AG04450 (cell line): ENCODE results near the gene MICAL3. TPM values are rescaled to one million over a fixed set of nuclear protein-coding genes. Genes with fewer than 3 reads are reported as not detected.

Source experiments
- CTCF ChIA-PET: fragments of 300-600, 350-600 bp; formaldehyde crosslinking; extraction: SDS; loops from one replicate; lab custom pipeline; 2022; ENCODE audit warnings: antibody characterized with exemption, inconsistent platforms; lab: Charles Lee
- POLR2A ChIA-PET: fragments of 350-600 bp; formaldehyde crosslinking; extraction: SDS; loops from one replicate; lab custom pipeline; 2021; ENCODE audit warnings: antibody characterized with exemption, inconsistent platforms; lab: Yijun Ruan, JAX
- DNase-seq: peaks from one replicate; pipeline ENCODE4 v3.0.0-alpha.2; 2011; ENCODE audit warnings: low read depth, low spot score
- H3K27ac ChIP-seq: one replicate; pipeline ENCODE4 v1.5.1; 2012; ENCODE audit warnings: low read depth, low read length, control low read depth
- H3K27me3 ChIP-seq: one replicate; pipeline ENCODE4 v1.6.0; 2012; ENCODE audit warnings: low read length; ENCODE audit not compliant: control insufficient read depth, insufficient read depth
- H3K4me3 ChIP-seq: 2 replicates; pipeline ENCODE4 v1.5.1; 2011; ENCODE audit warnings: mild to moderate bottlenecking, low read depth, low read length, control low read depth
- H3K9me3 ChIP-seq: 2 replicates; pipeline ENCODE4 v1.5.1; 2012; ENCODE audit warnings: low read length; ENCODE audit not compliant: control insufficient read depth, insufficient read depth
- polyA plus RNA-seq: library from polyadenylated mRNA; depleted of rRNA; stranded (reverse); fragments of >200 nt; gene quantifications from 2 replicates; pipeline ENCODE4 v1.2.3, GENCODE V29; 2011
- TF ChIP-seq, protein P1 (sequence below): IDR thresholded peaks from 2 replicates; pipeline ENCODE4 v1.5.1; 2011; ENCODE audit warnings: low read depth, low read length, control low read depth, inconsistent platforms

MICAL3 gene
- polyA plus RNA-seq, 1 experiment = 17.8 TPM

DNA sequence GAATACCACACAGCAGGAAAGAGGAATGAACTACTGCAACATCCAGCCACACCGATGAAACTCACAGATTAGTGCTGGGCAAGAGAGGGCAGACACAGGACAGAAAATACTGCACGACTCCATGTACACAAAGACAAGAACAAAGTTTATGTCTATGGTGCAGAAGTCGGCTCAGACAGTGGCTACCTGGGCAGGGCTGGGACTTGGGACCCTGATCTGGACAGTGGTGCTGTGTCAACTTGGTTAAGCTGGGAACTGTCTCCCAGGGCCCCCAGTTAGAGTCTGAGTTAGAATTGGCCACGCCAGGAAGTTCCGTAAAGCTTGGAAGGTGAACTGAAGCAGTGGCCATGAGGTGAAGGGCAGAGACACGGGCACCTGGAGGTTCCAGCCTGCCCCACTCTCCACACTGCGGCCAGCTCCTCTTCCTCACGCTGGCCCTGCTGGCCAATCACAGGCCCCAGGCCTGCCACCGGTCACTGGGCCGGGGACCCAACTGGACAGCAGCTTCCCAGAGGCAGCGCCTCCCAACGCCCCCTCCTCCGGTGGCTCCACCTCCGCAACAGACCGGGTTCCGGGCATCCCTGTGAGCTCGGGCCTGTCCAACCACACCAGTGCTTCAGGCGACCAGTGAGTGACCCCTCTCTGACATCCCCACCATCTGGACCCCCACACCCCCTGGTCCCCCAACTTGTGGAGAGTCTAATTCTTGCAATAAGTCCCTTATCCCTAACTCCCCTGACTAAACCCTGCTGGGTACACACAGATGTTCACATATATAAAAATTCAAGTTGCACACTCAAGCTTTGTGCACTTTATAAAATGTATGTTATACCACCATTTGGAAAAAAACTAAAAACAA, 93.7 kb downstream of the MICAL3 start:
- ChIA-PET CTCF (no interaction called here), POLR2A (interaction anchor here (0.6 kb wide), 1 partner anchor 1858 kb away, joined by 3 read pairs; no protein-coding TSS in a partner anchor)
- H3K27me3 ChIP-seq = no peaks in the 10 kb centered on the region
- no peak for DNase-seq
- H3K27ac ChIP-seq = no peak overlapping the region
- H3K4me3 ChIP-seq = no peak overlapping the region
- TF ChIP-seq, protein P1, sequence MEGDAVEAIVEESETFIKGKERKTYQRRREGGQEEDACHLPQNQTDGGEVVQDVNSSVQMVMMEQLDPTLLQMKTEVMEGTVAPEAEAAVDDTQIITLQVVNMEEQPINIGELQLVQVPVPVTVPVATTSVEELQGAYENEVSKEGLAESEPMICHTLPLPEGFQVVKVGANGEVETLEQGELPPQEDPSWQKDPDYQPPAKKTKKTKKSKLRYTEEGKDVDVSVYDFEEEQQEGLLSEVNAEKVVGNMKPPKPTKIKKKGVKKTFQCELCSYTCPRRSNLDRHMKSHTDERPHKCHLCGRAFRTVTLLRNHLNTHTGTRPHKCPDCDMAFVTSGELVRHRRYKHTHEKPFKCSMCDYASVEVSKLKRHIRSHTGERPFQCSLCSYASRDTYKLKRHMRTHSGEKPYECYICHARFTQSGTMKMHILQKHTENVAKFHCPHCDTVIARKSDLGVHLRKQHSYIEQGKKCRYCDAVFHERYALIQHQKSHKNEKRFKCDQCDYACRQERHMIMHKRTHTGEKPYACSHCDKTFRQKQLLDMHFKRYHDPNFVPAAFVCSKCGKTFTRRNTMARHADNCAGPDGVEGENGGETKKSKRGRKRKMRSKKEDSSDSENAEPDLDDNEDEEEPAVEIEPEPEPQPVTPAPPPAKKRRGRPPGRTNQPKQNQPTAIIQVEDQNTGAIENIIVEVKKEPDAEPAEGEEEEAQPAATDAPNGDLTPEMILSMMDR = no peak
- H3K9me3 ChIP-seq = no peaks in the 10 kb centered on the region; the same call in 1 of the 2 replicates

DNA sequence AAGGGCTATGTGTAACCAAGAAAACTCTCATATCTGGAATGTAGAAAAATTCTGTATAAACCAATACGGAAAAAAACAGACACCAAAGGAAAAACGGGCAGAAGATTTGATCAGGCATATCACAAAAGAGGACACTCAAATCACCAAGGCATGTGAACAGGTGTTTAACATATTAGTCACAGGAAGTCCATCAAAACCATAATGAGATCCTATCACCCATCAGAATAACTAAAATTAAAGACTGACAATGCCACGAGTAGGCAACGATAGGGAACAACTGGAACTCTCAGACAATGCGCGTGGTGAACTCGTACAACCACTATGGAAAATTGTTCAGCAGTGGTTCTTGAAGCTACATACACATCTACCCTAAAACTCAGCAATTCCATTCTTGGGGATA, 94.5 kb downstream of the MICAL3 start:
- no peak overlapping the region for H3K27ac ChIP-seq
- CTCF ChIA-PET = no interaction called here
- TF ChIP-seq, protein P1 = no peak
- H3K27me3 ChIP-seq = no peaks in the 10 kb centered on the region
- no peaks in the 10 kb centered on the region; the same call in 1 of the 2 replicates for H3K9me3 ChIP-seq
- H3K4me3 ChIP-seq = no peak overlapping the region
- DNase-seq = no peak
- POLR2A ChIA-PET = no interaction called here

DNA sequence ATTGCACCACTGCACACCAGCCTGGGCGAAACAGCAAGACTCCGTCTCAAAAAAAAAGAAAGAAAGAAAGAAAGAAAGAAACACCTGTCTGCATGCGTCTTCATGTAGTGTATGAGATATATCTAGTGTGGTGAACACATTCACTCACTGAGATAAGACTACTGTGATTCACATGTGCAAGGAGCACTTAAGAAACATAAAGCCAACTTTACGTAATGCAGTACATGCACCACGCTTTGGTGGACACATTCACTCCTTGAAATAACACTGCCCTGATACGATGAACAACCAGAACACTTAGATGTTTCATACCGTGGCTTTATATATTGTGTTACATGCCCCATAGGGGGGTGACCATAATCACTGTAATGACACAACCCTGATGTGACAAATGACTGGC, 96.0 kb downstream of the MICAL3 start:
- H3K27me3 ChIP-seq = no peaks in the 10 kb centered on the region
- no peak overlapping the region for H3K27ac ChIP-seq
- H3K4me3 ChIP-seq = no peak overlapping the region
- CTCF ChIA-PET = interaction anchor here (0.7 kb wide), 1 partner anchor 73 kb away, joined by 4 read pairs; no protein-coding TSS in a partner anchor
- no peaks in the 10 kb centered on the region; the same call in 1 of the 2 replicates for H3K9me3 ChIP-seq
- POLR2A ChIA-PET = no interaction called here
- DNase-seq = no peak
- TF ChIP-seq, protein P1 = no peak

DNA sequence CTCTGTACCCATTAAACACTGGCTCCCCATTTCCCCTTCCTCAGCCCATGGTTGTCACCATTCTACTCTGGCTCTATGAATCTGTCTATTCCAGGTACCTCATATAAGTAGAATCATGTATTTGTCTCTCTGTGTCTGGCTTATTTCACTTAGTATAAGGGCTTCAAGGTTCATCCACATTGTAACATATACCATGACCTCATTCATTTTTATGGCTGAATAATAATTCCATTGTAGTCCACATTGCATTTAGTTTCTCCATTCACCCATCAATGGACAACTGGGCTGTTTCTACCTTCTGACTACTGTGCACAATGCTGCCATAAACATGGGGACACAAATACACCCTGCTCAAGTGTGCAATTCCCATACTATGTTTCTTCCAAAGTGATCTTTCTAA, 97.3 kb downstream of the MICAL3 start:
- ChIA-PET CTCF (no interaction called here), POLR2A (no interaction called here)
- no peaks in the 10 kb centered on the region for H3K27me3 ChIP-seq
- no peak overlapping the region for H3K27ac ChIP-seq
- no peak for DNase-seq
- H3K9me3 ChIP-seq = no peaks in the 10 kb centered on the region; the same call in 1 of the 2 replicates
- TF ChIP-seq, protein P1 = no peak
- H3K4me3 ChIP-seq = no peak overlapping the region

DNA sequence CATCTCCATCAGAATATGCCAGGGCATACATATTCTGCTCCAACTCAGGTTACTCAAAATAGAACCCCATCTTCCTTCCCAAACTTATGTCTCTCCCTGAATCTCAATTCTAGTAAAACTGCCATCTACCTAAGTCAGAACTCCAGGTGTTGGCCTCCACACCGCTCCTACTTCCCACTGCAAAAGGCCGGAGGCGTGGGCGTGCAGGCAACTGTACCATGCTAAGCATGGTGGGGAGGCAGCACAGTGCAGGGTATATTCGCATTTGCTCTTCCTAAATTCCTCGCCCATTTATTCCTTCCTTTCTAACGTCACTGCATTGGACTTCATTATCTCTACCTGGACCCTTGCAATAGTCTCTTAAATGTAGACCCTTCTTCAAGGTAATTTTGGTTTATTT, 97.8 kb downstream of the MICAL3 start:
- TF ChIP-seq, protein P1 = no peak
- ChIA-PET POLR2A (no interaction called here), CTCF (no interaction called here)
- no peaks in the 10 kb centered on the region; the same call in 1 of the 2 replicates for H3K9me3 ChIP-seq
- no peak overlapping the region for H3K4me3 ChIP-seq
- H3K27ac ChIP-seq = no peak overlapping the region
- no peak for DNase-seq
- H3K27me3 ChIP-seq = no peaks in the 10 kb centered on the region
